GM15510 (cell line): Measurements from ENCODE around the gene COG7.

ENCODE experiments used
- POLR2A ChIP-seq: IDR thresholded peaks from 3 replicates; pipeline ENCODE4 v1.6.1; 2011; ENCODE audit warnings: borderline replicate concordance; ENCODE audit not compliant: insufficient read length; ENCODE audit errors: extremely low read depth

Gene COG7

GRCh38 chr16:23484510-23485256 lies 31.7 kb upstream of the COG7 start:
- TF ChIP-seq POLR2A, result no peak

- no peak for TF ChIP-seq POLR2A
These were observed 29.8 kb upstream of the COG7 start for GRCh38 chr16:23482778-23483177.

- no peak for TF ChIP-seq POLR2A
These were observed 27.3 kb upstream of the COG7 start for GRCh38 chr16:23480257-23480656.

GRCh38 chr16:23479138-23479537 lies 26.1 kb upstream of the COG7 start:
- no peak for TF ChIP-seq POLR2A

GRCh38 chr16:23478566-23478965 lies 25.6 kb upstream of the COG7 start:
- TF ChIP-seq POLR2A, result no peak

- no peak for TF ChIP-seq POLR2A
These were observed 23.3 kb upstream of the COG7 start for GRCh38 chr16:23476289-23476688.

GRCh38 chr16:23469814-23470213 lies 16.8 kb upstream of the COG7 start:
- no peak for TF ChIP-seq POLR2A

GRCh38 chr16:23466162-23466885 lies 13.3 kb upstream of the COG7 start:
- no peak for TF ChIP-seq POLR2A

GRCh38 chr16:23465179-23465578 lies 12.2 kb upstream of the COG7 start:
- no peak for TF ChIP-seq POLR2A

- TF ChIP-seq POLR2A, result no peak
These were observed 11.2 kb upstream of the COG7 start for GRCh38 chr16:23464196-23464595.

- TF ChIP-seq POLR2A, result no peak
These were observed 506 bp upstream of the COG7 start for GRCh38 chr16:23453338-23454052.

- TF ChIP-seq POLR2A, result no peak
These were observed 793 bp downstream of the COG7 start for GRCh38 chr16:23452221-23452571.

GRCh38 chr16:23448392-23448791 lies 4.6 kb downstream of the COG7 start:
- no peak for TF ChIP-seq POLR2A

GRCh38 chr16:23436951-23437350 lies 16.0 kb downstream of the COG7 start:
- TF ChIP-seq POLR2A, result no peak

GRCh38 chr16:23435500-23435899 lies 17.5 kb downstream of the COG7 start:
- no peak for TF ChIP-seq POLR2A
